Gastroesophageal sphincter (tissue), 3 donors: ENCODE results near the gene SEL1L2.

Experiments used
- EP300 ChIP-seq: sonication (generic); formaldehyde crosslinking; IDR thresholded peaks from one replicate; pipeline ENCODE4 v1.6.1; 2017; ENCODE audit warnings: antibody characterized with exemption, mild to moderate bottlenecking
- POLR2A ChIP-seq, 2 donors: fragments of 450-650 bp; IDR thresholded peaks; one replicate each; pipeline ENCODE4 v1.6.1; 2017; ENCODE audit warnings: antibody characterized with exemption in 2 of 2, mild to moderate bottlenecking in 2 of 2, moderate library complexity in 1 of 2
- POLR2AphosphoS5 ChIP-seq: sonication (generic); formaldehyde crosslinking; IDR thresholded peaks from one replicate; pipeline ENCODE4 v1.6.1; 2017; ENCODE audit warnings: antibody characterized with exemption
- TF ChIP-seq, protein P1 (sequence below), 4 experiments: fragments of 200-600 bp in 2 of 4; fragments of 450-650 bp in 2 of 4; sonication (generic) in 1 of 4; IDR thresholded peaks; one replicate each; pipeline ENCODE4 v1.5.1; 2017 to 2019; ENCODE audit warnings: antibody characterized with exemption in 4 of 4, mild to moderate bottlenecking in 2 of 4, moderate library complexity in 2 of 4

DNA sequence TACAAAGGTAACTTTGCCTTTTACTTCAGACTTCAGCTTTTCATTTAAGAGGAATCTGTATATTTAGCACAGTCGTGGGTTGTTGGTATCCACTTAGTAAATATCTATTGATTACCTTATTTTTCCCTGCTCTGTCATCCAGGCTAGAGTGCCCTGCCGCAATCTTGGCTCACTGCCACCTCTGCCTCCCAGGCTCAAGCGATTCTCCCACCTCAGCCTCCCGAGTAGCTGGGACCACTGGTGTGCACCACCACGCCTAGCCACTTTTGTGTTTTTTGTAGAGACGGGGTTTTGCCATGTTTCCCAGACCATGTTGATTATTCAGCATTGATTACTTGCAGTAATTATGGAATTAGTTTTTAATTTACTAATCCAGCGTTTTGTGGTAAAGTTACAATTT is 46.2 kb upstream of the SEL1L2 start:
- TF ChIP-seq, protein P1, sequence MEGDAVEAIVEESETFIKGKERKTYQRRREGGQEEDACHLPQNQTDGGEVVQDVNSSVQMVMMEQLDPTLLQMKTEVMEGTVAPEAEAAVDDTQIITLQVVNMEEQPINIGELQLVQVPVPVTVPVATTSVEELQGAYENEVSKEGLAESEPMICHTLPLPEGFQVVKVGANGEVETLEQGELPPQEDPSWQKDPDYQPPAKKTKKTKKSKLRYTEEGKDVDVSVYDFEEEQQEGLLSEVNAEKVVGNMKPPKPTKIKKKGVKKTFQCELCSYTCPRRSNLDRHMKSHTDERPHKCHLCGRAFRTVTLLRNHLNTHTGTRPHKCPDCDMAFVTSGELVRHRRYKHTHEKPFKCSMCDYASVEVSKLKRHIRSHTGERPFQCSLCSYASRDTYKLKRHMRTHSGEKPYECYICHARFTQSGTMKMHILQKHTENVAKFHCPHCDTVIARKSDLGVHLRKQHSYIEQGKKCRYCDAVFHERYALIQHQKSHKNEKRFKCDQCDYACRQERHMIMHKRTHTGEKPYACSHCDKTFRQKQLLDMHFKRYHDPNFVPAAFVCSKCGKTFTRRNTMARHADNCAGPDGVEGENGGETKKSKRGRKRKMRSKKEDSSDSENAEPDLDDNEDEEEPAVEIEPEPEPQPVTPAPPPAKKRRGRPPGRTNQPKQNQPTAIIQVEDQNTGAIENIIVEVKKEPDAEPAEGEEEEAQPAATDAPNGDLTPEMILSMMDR (IDR thresholded peaks at IDR 0.05): no peak
- no peak for TF ChIP-seq POLR2A (IDR thresholded peaks at IDR 0.05)
- TF ChIP-seq EP300: no peak
- no peak for TF ChIP-seq POLR2AphosphoS5
